GM12865 (cell line): Measurements from ENCODE around the gene ANKRD28.

Experiments
- DNase-seq: peaks from one replicate; pipeline ENCODE4 v3.0.0; 2010; ENCODE audit warnings: low read depth
- H3K4me3 ChIP-seq: 2 replicates; pipeline ENCODE4 v1.5.1; 2011; ENCODE audit warnings: mild to moderate bottlenecking, low read depth, low read length, control low read depth
- CTCF ChIP-seq: IDR thresholded peaks from 2 replicates; pipeline ENCODE4 v1.5.1; 2011; ENCODE audit warnings: low read length, control low read depth, low read depth, inconsistent platforms; ENCODE audit not compliant: insufficient read depth; ENCODE audit errors: missing control alignments

ANKRD28 gene

DNA sequence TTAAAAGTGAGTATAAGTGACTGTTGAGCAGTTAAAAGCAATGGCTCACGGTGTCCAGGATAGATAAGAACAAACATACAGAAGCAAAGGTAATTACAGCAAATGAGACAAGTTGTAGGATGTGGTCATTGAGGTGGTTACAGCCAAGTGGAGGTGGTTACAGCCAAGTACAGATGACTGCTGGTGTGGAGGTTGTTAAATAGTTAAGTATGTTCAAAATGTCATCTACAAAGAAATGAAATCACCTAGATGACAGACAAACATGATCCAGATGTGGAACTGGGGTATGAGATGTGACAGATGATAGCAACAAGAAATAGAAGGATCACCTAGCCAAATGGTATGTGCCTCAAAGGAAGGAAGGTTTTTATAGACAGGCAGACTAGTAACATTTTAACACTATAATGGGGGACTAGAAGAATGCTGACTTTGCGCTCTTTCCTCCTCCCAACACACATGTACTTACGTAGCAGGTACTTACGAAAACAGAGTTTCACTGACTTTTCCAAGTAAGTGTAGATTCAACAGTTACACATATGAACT is 6.8 kb upstream of the ANKRD28 start:
- TF ChIP-seq CTCF: no peak
- no peak overlapping the region for H3K4me3 ChIP-seq
- DNase-seq: peak; percentile 71

DNA sequence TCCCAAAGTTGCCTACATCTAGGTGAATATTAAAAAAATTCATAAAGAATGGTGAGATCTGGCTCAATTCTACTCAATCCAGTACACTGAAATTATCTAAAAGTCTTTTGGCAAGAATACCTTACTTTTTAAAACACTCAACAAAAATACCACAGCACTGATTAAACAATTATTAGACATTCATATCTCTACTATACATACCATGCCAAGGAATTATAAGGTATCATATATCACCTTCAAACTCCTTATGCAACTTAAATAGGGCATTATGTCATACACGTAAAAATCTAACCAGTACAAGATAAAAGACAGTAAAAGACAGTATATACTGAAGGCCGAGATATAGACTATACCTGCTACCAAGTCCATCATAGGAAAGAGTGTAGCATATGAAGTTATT is 6.1 kb upstream of the ANKRD28 start:
- TF ChIP-seq CTCF: no peak

GRCh38 chr3:15801298-15801697 is 3.5 kb upstream of the ANKRD28 start:
- TF ChIP-seq CTCF: no peak
- no peak for DNase-seq
- H3K4me3 ChIP-seq: no peak overlapping the region

More for the DNA sequence above, 6.1 kb upstream of the ANKRD28 start:
- H3K4me3 ChIP-seq: no peak overlapping the region
- DNase-seq: no peak

GRCh38 chr3:15800780-15801179 is 3.0 kb upstream of the ANKRD28 start:
- TF ChIP-seq CTCF: no peak
- no peak for DNase-seq

DNA sequence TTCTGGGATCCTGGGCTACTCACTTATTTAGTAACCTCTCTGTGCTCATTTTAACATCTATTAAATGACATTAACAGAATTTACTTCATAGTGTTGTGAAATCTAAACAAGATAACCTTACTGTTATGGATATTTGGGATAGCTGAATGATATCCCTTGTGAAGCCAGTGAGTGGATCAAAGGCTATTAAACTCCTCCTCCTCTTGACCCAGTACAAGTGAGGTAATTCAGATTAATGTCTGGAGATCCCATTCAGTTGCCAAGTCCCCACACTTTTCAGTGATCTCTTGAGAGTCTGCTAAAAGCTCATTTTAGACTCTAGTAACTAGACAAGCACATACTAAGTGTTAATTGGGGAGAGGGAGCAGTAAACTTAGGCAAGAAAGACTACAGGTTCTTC is 2.5 kb upstream of the ANKRD28 start:
- TF ChIP-seq CTCF: no peak
- DNase-seq: no peak
- no peak overlapping the region for H3K4me3 ChIP-seq

More at GRCh38 chr3:15800780-15801179, 3.0 kb upstream of the ANKRD28 start:
- no peak overlapping the region for H3K4me3 ChIP-seq

DNA sequence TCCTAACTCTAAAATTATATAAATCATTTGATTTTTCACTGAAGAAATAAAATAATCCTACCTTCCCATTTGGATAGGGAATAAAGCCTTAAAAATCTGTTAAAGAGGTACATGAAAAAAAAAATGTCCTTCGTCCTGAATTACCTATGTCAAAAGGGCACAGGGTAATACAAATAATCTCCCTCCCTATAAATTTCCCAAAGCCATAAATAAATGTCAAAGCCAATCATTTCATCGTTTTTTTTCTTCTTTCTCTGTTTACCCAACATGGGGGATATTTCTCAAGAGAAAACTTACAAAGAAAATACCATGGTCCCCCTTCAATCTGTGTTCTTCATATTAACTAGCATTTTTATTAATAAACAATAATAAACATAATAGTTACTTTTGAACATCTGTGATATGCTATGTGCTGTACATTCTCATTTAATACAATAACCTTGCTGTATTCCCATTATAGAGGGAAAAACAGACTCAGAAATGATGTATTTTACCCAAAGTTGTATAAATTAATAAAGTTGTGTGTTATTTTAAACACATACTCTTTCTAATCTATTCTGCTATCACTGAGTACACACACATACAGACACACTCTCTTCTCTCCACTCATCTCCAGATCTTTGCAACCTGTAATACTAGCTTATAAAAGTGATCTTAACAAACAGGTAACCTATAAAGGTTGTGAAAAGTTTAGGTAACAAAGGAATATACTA is 910 bp upstream of the ANKRD28 start:
- no peak for DNase-seq
- peak overlapping the region; percentile 67; the same call in 1 of the 2 replicates for H3K4me3 ChIP-seq
- no peak for TF ChIP-seq CTCF
